ENCODE data around the gene SYNGR1.

SYNGR1 gene

GRCh38 chr22:39427751-39428596 is 78.2 kb downstream of the SYNGR1 start:
- H3K27me3 Mint-ChIP-seq = no peaks in the 10 kb centered on the region
- H3K4me3 Mint-ChIP-seq = no peak overlapping the region
- peaks cover 75% of the 10 kb centered on the region for H3K36me3 Mint-ChIP-seq (ENCODE audit: low read depth)
- H3K4me1 Mint-ChIP-seq (ENCODE audit: low read depth) = no peaks in the 10 kb centered on the region
- H3K27ac Mint-ChIP-seq = no peak overlapping the region
- no peak for DNase-seq
- H3K9me3 Mint-ChIP-seq = no peaks in the 10 kb centered on the region

GRCh38 chr22:39428597-39429071 is 78.8 kb downstream of the SYNGR1 start:
- no peaks in the 10 kb centered on the region for H3K4me1 Mint-ChIP-seq (ENCODE audit: low read depth)
- H3K4me3 Mint-ChIP-seq = no peak overlapping the region
- H3K36me3 Mint-ChIP-seq (ENCODE audit: low read depth) = peaks cover 74% of the 10 kb centered on the region
- H3K27ac Mint-ChIP-seq = no peak overlapping the region
- H3K9me3 Mint-ChIP-seq = no peaks in the 10 kb centered on the region
- DNase-seq = no peak
- H3K27me3 Mint-ChIP-seq = no peaks in the 10 kb centered on the region

- Mint-ChIP-seq H3K27ac (no peak overlapping the region), H3K27me3 (no peaks in the 10 kb centered on the region), H3K9me3 (no peaks in the 10 kb centered on the region), H3K36me3 (ENCODE audit: low read depth) (peaks cover 74% of the 10 kb centered on the region), H3K4me1 (ENCODE audit: low read depth) (no peaks in the 10 kb centered on the region), H3K4me3 (no peak overlapping the region)
- no peak for DNase-seq
Measured at GRCh38 chr22:39429186-39429585, 79.4 kb downstream of the SYNGR1 start.

- H3K36me3 Mint-ChIP-seq (ENCODE audit: low read depth) = peaks cover 69% of the 10 kb centered on the region
- no peaks in the 10 kb centered on the region for H3K9me3 Mint-ChIP-seq
- H3K4me3 Mint-ChIP-seq = no peak overlapping the region
- no peak overlapping the region for H3K27ac Mint-ChIP-seq
- no peaks in the 10 kb centered on the region for H3K4me1 Mint-ChIP-seq (ENCODE audit: low read depth)
- H3K27me3 Mint-ChIP-seq = no peaks in the 10 kb centered on the region
- DNase-seq = no peak
Measured at GRCh38 chr22:39429916-39430575, 80.3 kb downstream of the SYNGR1 start.

GRCh38 chr22:39430576-39431150 is 80.9 kb downstream of the SYNGR1 start:
- DNase-seq = no peak
- peaks cover 69% of the 10 kb centered on the region for H3K36me3 Mint-ChIP-seq (ENCODE audit: low read depth)
- H3K27me3 Mint-ChIP-seq = no peaks in the 10 kb centered on the region
- no peak overlapping the region for H3K4me3 Mint-ChIP-seq
- H3K9me3 Mint-ChIP-seq = no peaks in the 10 kb centered on the region
- H3K27ac Mint-ChIP-seq = no peak overlapping the region
- no peaks in the 10 kb centered on the region for H3K4me1 Mint-ChIP-seq (ENCODE audit: low read depth)

- no peak for DNase-seq
- Mint-ChIP-seq H3K9me3 (no peaks in the 10 kb centered on the region), H3K27me3 (no peaks in the 10 kb centered on the region), H3K4me1 (ENCODE audit: low read depth) (no peaks in the 10 kb centered on the region), H3K36me3 (ENCODE audit: low read depth) (peaks cover 65% of the 10 kb centered on the region), H3K27ac (no peak overlapping the region), H3K4me3 (no peak overlapping the region)
Measured at GRCh38 chr22:39431216-39431801, 81.5 kb downstream of the SYNGR1 start.

- H3K4me1 Mint-ChIP-seq (ENCODE audit: low read depth) = no peaks in the 10 kb centered on the region
- H3K36me3 Mint-ChIP-seq (ENCODE audit: low read depth) = peaks cover 60% of the 10 kb centered on the region
- DNase-seq = no peak
- no peaks in the 10 kb centered on the region for H3K9me3 Mint-ChIP-seq
- no peak overlapping the region for H3K27ac Mint-ChIP-seq
- H3K4me3 Mint-ChIP-seq = no peak overlapping the region
- H3K27me3 Mint-ChIP-seq = no peaks in the 10 kb centered on the region
Measured at GRCh38 chr22:39431821-39432251, 82.0 kb downstream of the SYNGR1 start.

GRCh38 chr22:39432361-39432811 is 82.6 kb downstream of the SYNGR1 start:
- H3K27ac Mint-ChIP-seq = no peak overlapping the region
- H3K27me3 Mint-ChIP-seq = no peaks in the 10 kb centered on the region

GRCh38 chr22:39433476-39434242 is 83.9 kb downstream of the SYNGR1 start:
- no peak overlapping the region for H3K4me3 Mint-ChIP-seq
- H3K27ac Mint-ChIP-seq = no peak overlapping the region
- DNase-seq = no peak

More at GRCh38 chr22:39432361-39432811, 82.6 kb downstream of the SYNGR1 start:
- DNase-seq = no peak
- peaks cover 54% of the 10 kb centered on the region for H3K36me3 Mint-ChIP-seq (ENCODE audit: low read depth)
- no peak overlapping the region for H3K4me3 Mint-ChIP-seq
- peaks cover 4% of the 10 kb centered on the region for H3K4me1 Mint-ChIP-seq (ENCODE audit: low read depth)
- no peaks in the 10 kb centered on the region for H3K9me3 Mint-ChIP-seq

GRCh38 chr22:39434243-39434653 is 84.5 kb downstream of the SYNGR1 start:
- no peak overlapping the region for H3K4me3 Mint-ChIP-seq
- H3K27ac Mint-ChIP-seq = no peak overlapping the region
- H3K4me1 Mint-ChIP-seq (ENCODE audit: low read depth) = peaks cover 8% of the 10 kb centered on the region
- H3K27me3 Mint-ChIP-seq = peaks cover 10% of the 10 kb centered on the region
- no peak for DNase-seq
- peaks cover 36% of the 10 kb centered on the region for H3K36me3 Mint-ChIP-seq (ENCODE audit: low read depth)
- H3K9me3 Mint-ChIP-seq = no peaks in the 10 kb centered on the region

More at GRCh38 chr22:39433476-39434242, 83.9 kb downstream of the SYNGR1 start:
- Mint-ChIP-seq H3K36me3 (ENCODE audit: low read depth) (peaks cover 42% of the 10 kb centered on the region), H3K9me3 (no peaks in the 10 kb centered on the region), H3K27me3 (peaks cover 4% of the 10 kb centered on the region), H3K4me1 (ENCODE audit: low read depth) (peaks cover 8% of the 10 kb centered on the region)

- H3K4me3 Mint-ChIP-seq = no peak overlapping the region
- peaks cover 8% of the 10 kb centered on the region for H3K4me1 Mint-ChIP-seq (ENCODE audit: low read depth)
- no peak for DNase-seq
- peaks cover 33% of the 10 kb centered on the region for H3K36me3 Mint-ChIP-seq (ENCODE audit: low read depth)
- peaks cover 14% of the 10 kb centered on the region for H3K27me3 Mint-ChIP-seq
- no peaks in the 10 kb centered on the region for H3K9me3 Mint-ChIP-seq
- H3K27ac Mint-ChIP-seq = no peak overlapping the region
Measured at GRCh38 chr22:39434721-39435120, 84.9 kb downstream of the SYNGR1 start.

Data from activated T-cell treated with anti-CD3 and anti-CD28 coated beads, Interleukin-2, amount 50 U/mL, for 24 hours (primary cell).